Activated T-cell treated with anti-CD3 and anti-CD28 coated beads for 48 hours (primary cell): Measurements from ENCODE around the gene PAGR1.

Source experiments
- DNase-seq: peaks from one replicate; pipeline ENCODE4 v3.0.0-alpha.2; 2020; ENCODE audit warnings: low read depth

Gene PAGR1

GRCh38 chr16:29837841-29838240, 21.9 kb downstream of the PAGR1 start:
- no peak for DNase-seq

- DNase-seq: no peak
Observed at GRCh38 chr16:29839822-29840221, 23.9 kb downstream of the PAGR1 start.

GRCh38 chr16:29840240-29840639, 24.3 kb downstream of the PAGR1 start:
- DNase-seq: no peak

- DNase-seq: no peak
Observed at GRCh38 chr16:29841631-29842030, 25.7 kb downstream of the PAGR1 start.

- no peak for DNase-seq
Observed at GRCh38 chr16:29842732-29843346, 26.9 kb downstream of the PAGR1 start.

- DNase-seq: no peak
Observed at GRCh38 chr16:29843931-29844330, 28.0 kb downstream of the PAGR1 start.

- no peak for DNase-seq
Observed at GRCh38 chr16:29844575-29845331, 28.8 kb downstream of the PAGR1 start.

- DNase-seq: no peak
Observed at GRCh38 chr16:29845656-29846055, 29.7 kb downstream of the PAGR1 start.

GRCh38 chr16:29848420-29849297, 32.7 kb downstream of the PAGR1 start:
- DNase-seq: peak; percentile 80

GRCh38 chr16:29849505-29849904, 33.6 kb downstream of the PAGR1 start:
- DNase-seq: no peak

GRCh38 chr16:29850998-29851397, 35.0 kb downstream of the PAGR1 start:
- DNase-seq: no peak

- no peak for DNase-seq
Observed at GRCh38 chr16:29852654-29853053, 36.7 kb downstream of the PAGR1 start.

GRCh38 chr16:29854520-29855100, 38.7 kb downstream of the PAGR1 start:
- DNase-seq: no peak

GRCh38 chr16:29857133-29857760, 41.3 kb downstream of the PAGR1 start:
- DNase-seq: no peak

GRCh38 chr16:29858149-29858849, 42.3 kb downstream of the PAGR1 start:
- no peak for DNase-seq

GRCh38 chr16:29858974-29859373, 43.0 kb downstream of the PAGR1 start:
- no peak for DNase-seq

GRCh38 chr16:29860218-29860617, 44.3 kb downstream of the PAGR1 start:
- DNase-seq: no peak

GRCh38 chr16:29862383-29862883, 46.5 kb downstream of the PAGR1 start:
- no peak for DNase-seq

- DNase-seq: peak; percentile 89
Observed at GRCh38 chr16:29862884-29863668, 47.1 kb downstream of the PAGR1 start, which contains the start of gene CDIPT. Gene CDIPT (minus strand): TSS chr16:29863226. CDS start chr16:29862857, 369 bp downstream.

- no peak for DNase-seq
Observed at GRCh38 chr16:29863669-29863984, 47.7 kb downstream of the PAGR1 start.
